GM12801 (cell line): ENCODE results near the gene MLLT6.

Experiments
- CTCF ChIP-seq: IDR thresholded peaks from one replicate; pipeline ENCODE4 v1.5.1; 2011; ENCODE audit warnings: control low read depth; ENCODE audit not compliant: insufficient read length; ENCODE audit errors: extremely low read depth

Gene MLLT6

DNA sequence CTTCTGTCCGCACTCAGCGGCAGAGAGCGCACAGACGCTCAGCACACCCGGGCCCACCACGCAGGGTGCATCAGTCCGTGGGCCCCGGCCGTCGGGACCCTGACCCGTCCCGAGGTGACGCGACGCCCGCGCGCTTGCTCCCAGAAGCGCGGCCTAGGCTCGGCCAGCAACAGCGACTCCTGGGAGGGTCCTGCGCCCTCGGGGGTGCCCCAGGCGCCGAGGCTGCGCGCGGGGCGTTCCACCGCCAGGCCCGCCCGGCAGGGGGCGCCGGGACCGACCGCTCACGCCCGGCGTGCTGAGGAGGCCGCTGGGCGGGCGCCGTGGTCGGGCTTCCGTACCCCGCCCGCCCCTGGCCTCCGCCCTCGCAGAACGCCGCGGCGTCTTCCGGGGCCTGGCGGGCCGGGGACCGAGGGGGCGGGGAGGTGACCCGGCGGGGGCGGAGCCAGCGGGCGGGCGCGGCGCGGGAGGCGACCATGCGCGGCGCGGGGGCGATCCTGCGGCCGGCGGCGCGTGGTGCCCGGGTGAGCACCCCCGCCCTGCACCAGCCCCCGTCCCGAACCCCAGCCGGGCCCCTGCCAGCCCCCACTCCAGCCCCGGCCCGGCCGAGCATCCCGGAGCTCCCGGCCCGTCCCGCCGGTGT, 24.9 kb downstream of the MLLT6 start, which contains the start of gene CISD3:
CISD3 (plus strand) TSS at position 456 of the 640 bp plus-strand sequence; CDS start at position 474, 18 bp downstream.
- TF ChIP-seq CTCF, result no peak

DNA sequence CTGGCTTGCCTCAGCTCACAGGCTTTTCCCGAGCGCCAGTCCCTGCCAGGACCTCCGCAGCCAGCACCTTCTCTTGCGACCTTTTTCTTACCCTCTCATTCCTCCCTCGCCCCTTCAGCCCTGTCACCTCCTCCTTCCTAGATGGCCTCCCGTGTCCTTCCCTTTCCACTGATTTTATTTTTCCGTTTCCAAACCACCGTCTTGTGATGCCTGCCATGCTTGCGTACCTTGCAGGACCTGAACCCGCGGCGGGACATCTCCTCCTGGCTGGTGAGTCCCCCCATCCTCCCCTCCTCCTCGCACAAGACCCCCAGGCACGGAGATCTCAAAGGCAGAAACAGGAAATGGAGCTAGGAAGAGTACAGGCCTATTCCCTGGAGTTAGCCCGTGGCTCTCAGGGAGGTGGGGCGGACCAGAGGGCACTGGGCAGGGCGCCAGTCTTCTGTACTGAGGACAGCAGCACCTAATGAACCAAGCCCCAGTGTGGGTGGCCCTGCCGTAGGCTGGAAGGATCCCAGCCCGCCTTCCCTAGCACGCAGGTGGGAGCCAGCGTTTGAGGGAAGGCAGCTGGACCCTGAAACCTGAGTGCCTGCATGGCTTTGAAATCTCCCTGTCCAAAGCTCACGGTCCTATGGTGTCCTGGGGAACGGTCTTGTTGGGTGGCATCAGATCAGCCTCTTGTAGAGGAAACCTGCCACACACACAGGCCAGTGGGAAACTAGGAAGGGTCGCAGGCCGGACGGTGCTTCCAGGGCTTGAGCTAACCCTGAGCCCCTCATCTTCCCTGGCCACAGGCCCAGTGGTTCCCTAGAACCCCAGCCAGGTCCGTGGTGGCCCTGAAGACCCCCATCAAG, 25.7 kb downstream of the MLLT6 start:
- TF ChIP-seq CTCF, result no peak

DNA sequence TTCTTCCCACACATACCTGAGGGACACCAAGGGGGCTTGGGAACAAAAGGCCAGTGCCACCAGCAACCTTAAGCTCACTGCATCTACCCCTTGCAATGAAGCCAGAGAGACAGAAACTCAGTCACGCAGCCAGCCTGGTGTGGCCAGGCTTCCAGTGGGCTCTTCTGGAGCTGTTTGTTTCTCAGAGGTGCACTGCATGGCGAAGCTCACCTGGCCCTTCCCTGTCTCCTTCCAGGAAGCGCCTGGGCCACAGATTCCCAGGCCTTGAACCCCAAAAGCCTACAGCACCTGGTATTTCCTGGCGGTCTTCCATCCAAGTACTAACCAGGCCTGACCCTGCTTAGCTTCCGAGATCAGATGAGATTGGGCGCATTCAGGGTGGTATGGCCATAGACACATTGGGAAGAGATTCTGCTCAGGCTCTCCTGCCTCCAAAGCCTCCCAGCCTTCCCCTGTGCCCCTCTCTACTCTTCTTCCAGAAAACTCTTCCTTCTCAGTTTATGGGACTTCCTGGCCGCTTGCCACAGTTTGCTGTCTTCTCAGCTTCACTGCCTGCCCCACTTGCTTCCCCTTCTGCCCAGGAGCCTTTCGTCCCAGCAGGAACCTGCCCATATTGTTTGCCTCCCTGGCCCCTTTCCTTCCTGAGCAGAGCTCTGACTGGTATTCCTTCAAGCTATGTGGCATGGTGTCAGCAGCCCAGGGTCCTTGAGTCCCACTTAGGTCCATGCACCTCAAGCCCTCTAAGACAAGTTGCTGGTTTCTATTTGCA, 26.6 kb downstream of the MLLT6 start:
- TF ChIP-seq CTCF, result no peak

DNA sequence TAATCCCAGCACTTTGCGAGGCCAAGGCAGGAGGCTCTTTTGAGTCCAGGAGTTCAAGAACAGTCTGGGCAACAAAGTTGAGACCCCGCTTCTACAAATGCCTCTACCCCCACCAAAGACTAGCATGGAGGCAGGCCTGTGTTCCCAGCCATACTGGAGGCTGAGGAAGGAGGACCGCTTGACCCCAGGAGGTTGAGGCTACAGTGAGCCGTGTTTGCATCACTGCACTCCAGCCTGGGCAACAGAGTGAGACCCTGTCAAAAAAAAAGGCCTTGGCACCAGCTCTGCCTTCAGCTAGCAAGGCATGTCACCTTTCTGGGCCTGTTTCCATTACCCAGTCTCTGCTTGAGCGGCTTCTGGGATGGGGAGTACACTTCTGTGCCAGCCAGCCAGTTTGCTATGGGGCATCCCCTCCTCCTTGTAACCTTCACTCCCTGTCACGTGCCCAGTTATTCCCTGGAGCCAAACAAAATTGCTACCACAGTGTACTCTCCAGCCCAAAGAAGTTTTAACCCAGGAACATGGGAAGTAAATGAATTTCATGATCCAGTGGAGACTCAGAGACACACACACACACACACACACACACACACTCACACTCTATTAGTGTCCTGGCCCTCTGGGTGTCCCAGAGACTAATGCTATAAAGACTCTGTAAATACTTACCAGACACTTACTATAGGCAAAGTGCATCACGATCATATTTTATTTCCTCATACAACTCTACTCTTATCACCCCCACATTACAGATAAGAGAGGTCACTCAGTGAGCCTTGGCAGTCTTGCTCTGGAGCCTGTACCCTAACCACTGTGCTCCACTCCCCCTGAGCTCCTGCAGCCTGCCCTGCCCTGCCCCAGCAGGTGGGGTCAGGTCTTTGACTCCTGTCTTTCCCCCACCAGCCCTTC, 27.6 kb downstream of the MLLT6 start:
- TF ChIP-seq CTCF, result no peak

- no peak for TF ChIP-seq CTCF
Observed at GRCh38 chr17:38733282-38733981, 28.4 kb downstream of the MLLT6 start.

DNA sequence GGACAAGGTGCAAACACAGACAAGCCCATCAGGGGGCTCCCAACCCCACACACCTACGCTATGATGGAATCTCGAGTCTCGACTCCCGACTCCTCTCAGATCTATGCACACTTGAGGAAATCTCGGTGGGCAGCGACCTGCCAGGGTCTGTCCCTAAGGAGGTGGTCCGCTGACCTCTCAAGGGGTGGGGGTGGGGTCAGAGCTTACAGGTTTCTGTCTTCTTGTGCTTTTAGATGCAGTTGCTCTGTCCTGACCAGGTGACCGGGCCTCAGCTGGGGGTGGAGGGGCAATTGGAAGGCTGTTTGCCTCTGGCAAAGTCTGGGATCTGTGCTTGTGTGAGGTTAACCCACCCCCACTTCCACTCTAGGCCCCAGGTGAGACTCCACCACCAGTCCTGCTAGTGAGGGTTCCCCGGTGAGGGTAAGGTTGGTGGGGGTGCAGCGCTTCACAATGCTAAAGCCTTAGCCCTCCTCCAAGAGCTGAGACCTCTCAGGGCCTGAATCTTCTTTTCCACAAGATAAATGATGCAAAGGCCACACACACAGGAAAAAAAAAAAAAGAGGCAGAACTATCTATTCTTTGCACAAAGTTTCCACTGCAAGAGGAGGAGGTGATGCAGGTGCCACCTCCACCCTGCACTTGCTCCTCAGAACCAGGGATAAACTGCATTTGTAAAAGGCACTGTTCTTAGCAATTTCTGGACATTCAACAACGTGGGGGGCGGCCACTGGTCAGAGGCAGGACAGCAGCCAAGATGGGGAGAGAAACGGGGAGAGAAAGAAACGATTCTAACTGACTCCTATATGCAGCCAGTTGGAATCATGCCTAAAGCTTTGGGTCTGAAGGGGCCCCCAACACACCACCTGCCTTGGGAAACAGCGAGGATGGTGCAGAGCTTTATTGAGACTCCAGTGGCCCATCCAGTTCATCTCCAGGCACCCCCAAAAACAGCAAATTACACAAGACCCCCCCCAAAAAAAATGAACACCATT, 29.2 kb downstream of the MLLT6 start:
- no peak for TF ChIP-seq CTCF
